ENCODE results near the gene TTC12. TPM values are rescaled to one million over a fixed set of nuclear protein-coding genes. Genes with fewer than 3 reads are reported as not detected.

TTC12 gene
- total and polyA plus RNA-seq, 2 donors (not counting 3 experiments of a cell fraction or from before 2014, with no cell fraction given): 2.2 to 2.9 TPM

GRCh38 chr11:113267493-113267892, 46.9 kb upstream of the TTC12 start:
- no peak for FAIRE-seq
- Histone ChIP-seq H3K36me3 (ENCODE audit: control insufficient read depth in 2 of 2, extremely low read depth in 1 of 2, insufficient read depth in 2 of 2, low read length in 2 of 2) (no peaks in the 10 kb centered on the region), H3K27me3 (ENCODE audit: control insufficient read depth in 2 of 2, insufficient read depth in 2 of 2, low read length in 2 of 2) (no peaks in the 10 kb centered on the region), H4K20me1 (replicated peaks; ENCODE audit: control insufficient read depth, extremely low read depth, insufficient read depth, low read length) (no peaks in the 10 kb centered on the region), H2AFZ (ENCODE audit: low read depth, low read length) (no peak overlapping the region), H3K4me1 (ENCODE audit: control insufficient read depth, extremely low read depth, insufficient read depth, low read length) (no peaks in the 10 kb centered on the region), H3K4me2 (ENCODE audit: insufficient read depth, low read length) (no peak overlapping the region), H3K9me3 (replicated peaks; ENCODE audit: control insufficient read depth, insufficient read depth, low read length) (no peaks in the 10 kb centered on the region), H3K79me2 (ENCODE audit: control insufficient read depth, insufficient read depth, low read length) (no peaks in the 10 kb centered on the region), H3K9me1 (replicated peaks; ENCODE audit: control insufficient read depth, extremely low read depth, insufficient read depth, low read length) (no peaks in the 10 kb centered on the region), H3K4me3 (replicated peaks in 1 of 3; ENCODE audit: insufficient read depth in 1 of 3, low read depth in 1 of 3, low read length in 3 of 3) (no peak overlapping the region), H3K9ac (replicated peaks; ENCODE audit: extremely low read depth, insufficient read depth, low read length) (no peak overlapping the region), H3K27ac (ENCODE audit: insufficient read depth, low read depth, low read length) (no peak overlapping the region)
- POLR2A ChIA-PET: no interaction called here
- no TSS peak for BruUV-seq (replicated peaks)
- no peak for DNase-seq (ENCODE audit: low read depth, low spot score)
- dilution Hi-C loops (cut with MboI; ENCODE audit: extremely low pct_ligation_motif_present, low sequenced_read_pairs): no loop called here
- CTCF ChIA-PET: no interaction called here
- intact Hi-C loops (cut with micrococcal nuclease): no loop called here
- TF ChIP-seq GATA2 (IDR thresholded peaks at IDR 0.05; ENCODE audit: insufficient read depth, insufficient read length, low read depth, low read length): no peak
- TF ChIP-seq CTCF (IDR thresholded peaks at IDR 0.05; ENCODE audit: extremely low read depth in 1 of 2, insufficient read depth in 1 of 2, low read depth in 1 of 2, low read length in 2 of 2): no peak
- no peak for TF ChIP-seq POLR2A (IDR thresholded peaks at IDR 0.05; ENCODE audit: low read depth, low read length)
- no peak for TF ChIP-seq JUN (IDR thresholded peaks at IDR 0.05; ENCODE audit: borderline replicate concordance, insufficient read depth, insufficient read length, low read depth)
- no peak for TF ChIP-seq MAX (IDR thresholded peaks at IDR 0.05; ENCODE audit: insufficient read depth, insufficient read length)
- TF ChIP-seq POLR2AphosphoS5 (IDR thresholded peaks at IDR 0.05; ENCODE audit: insufficient read depth, low read depth, low read length): no peak
- no peak for TF ChIP-seq FOS (IDR thresholded peaks at IDR 0.05; ENCODE audit: borderline replicate concordance, insufficient read depth, low read length)
- TF ChIP-seq MYC (IDR thresholded peaks at IDR 0.05; ENCODE audit: low read depth, low read length): no peak
- TF ChIP-seq EZH2 (IDR thresholded peaks at IDR 0.05; ENCODE audit: borderline replicate concordance, low read depth, low read length, severe bottlenecking): no peak
